HEK293 (cell line): ENCODE results near the gene HPS4.

Source experiments
- CTCF ChIA-PET: fragments of 350-600 bp; formaldehyde crosslinking; extraction: SDS; loops from one replicate; lab custom pipeline; 2021; ENCODE audit warnings: antibody characterized with exemption; lab: Yijun Ruan, JAX
- POLR2A ChIA-PET: fragments of 300-600 bp; formaldehyde crosslinking; extraction: SDS; loops from one replicate; lab custom pipeline; 2020; ENCODE audit warnings: antibody characterized with exemption, inconsistent platforms; lab: Yijun Ruan, JAX
- H3K27ac ChIP-seq: fragments of 200-500 bp; sonication (Bioruptor generic); 2 replicates; pipeline ENCODE4 v1.5.1; 2014; ENCODE audit warnings: low read depth, low read length, control low read depth, inconsistent platforms; ENCODE audit errors: extremely low read depth
- H3K36me3 ChIP-seq, 2 experiments: fragments of 200-500 bp in 1 of 2; sonication (Bioruptor generic) in 1 of 2; 1 replicate in 1 of 2; 2 replicates in 1 of 2; pipeline ENCODE4 v1.5.1; 2014 to 2017; ENCODE audit warnings: inconsistent platforms in 2 of 2, low read length in 2 of 2; ENCODE audit not compliant: control insufficient read depth in 2 of 2, insufficient read depth in 1 of 2
- H3K4me1 ChIP-seq: fragments of 200-500 bp; sonication (Bioruptor generic); 2 replicates; pipeline ENCODE4 v1.5.1; 2014; ENCODE audit warnings: mild to moderate bottlenecking, low read length, inconsistent platforms; ENCODE audit not compliant: control insufficient read depth, insufficient read depth
- H3K4me3 ChIP-seq: 2 replicates; pipeline ENCODE4 v1.5.1; 2011; ENCODE audit warnings: low read depth, mild to moderate bottlenecking, control low read depth, low read length, moderate library complexity
- H3K9me3 ChIP-seq: fragments of 200-500 bp; sonication (Bioruptor generic); 2 replicates; pipeline ENCODE4 v1.5.1; 2014; ENCODE audit warnings: low read depth, low read length, inconsistent platforms; ENCODE audit not compliant: control insufficient read depth, insufficient read depth
- BCL11B ChIP-seq: fragments of 450-650 bp; formaldehyde crosslinking; IDR thresholded peaks from 2 replicates; pipeline ENCODE4 v1.5.1; 2016; ENCODE audit warnings: low read depth, missing biosample characterization, missing genetic modification characterization
- GLIS1 ChIP-seq: fragments of 450-650 bp; formaldehyde crosslinking; IDR thresholded peaks from 2 replicates; pipeline ENCODE4 v1.5.1; 2016; ENCODE audit warnings: missing biosample characterization, missing genetic modification characterization
- HIC1 ChIP-seq: fragments of 450-650 bp; formaldehyde crosslinking; IDR thresholded peaks from 2 replicates; pipeline ENCODE4 v1.5.1; 2016; ENCODE audit warnings: missing biosample characterization, missing genetic modification characterization
- KLF1 ChIP-seq: fragments of 450-650 bp; formaldehyde crosslinking; IDR thresholded peaks from 2 replicates; pipeline ENCODE4 v1.5.1; 2016; ENCODE audit warnings: missing biosample characterization, missing genetic modification characterization
- MZF1 ChIP-seq: fragments of 450-650 bp; formaldehyde crosslinking; IDR thresholded peaks from 2 replicates; pipeline ENCODE4 v1.5.1; 2017; ENCODE audit warnings: missing biosample characterization, missing genetic modification characterization, borderline replicate concordance
- OVOL3 ChIP-seq: fragments of 450-650 bp; formaldehyde crosslinking; IDR thresholded peaks from 2 replicates; pipeline ENCODE4 v1.5.1; 2016; ENCODE audit warnings: missing biosample characterization, missing genetic modification characterization
- REST ChIP-seq: fragments of 450-650 bp; formaldehyde crosslinking; IDR thresholded peaks from 2 replicates; pipeline ENCODE4 v1.5.1; 2016; ENCODE audit warnings: missing biosample characterization, missing genetic modification characterization
- TCF7L2 ChIP-seq: IDR thresholded peaks from 2 replicates; pipeline ENCODE4 v1.6.1; 2011; ENCODE audit warnings: low read depth, mild to moderate bottlenecking, inconsistent platforms, low read length, moderate library complexity, borderline replicate concordance
- YY1 ChIP-seq: fragments of 450-650 bp; formaldehyde crosslinking; IDR thresholded peaks from 2 replicates; pipeline ENCODE4 v1.5.1; 2018; ENCODE audit warnings: missing biosample characterization, missing genetic modification characterization
- ZBTB8A ChIP-seq: fragments of 450-650 bp; formaldehyde crosslinking; IDR thresholded peaks from 2 replicates; pipeline ENCODE4 v1.5.1; 2016; ENCODE audit warnings: missing biosample characterization, missing genetic modification characterization
- ZFP69B ChIP-seq: fragments of 450-650 bp; formaldehyde crosslinking; IDR thresholded peaks from 2 replicates; pipeline ENCODE4 v1.5.1; 2016; ENCODE audit warnings: missing biosample characterization, missing genetic modification characterization
- ZNF24 ChIP-seq: fragments of 450-650 bp; formaldehyde crosslinking; IDR thresholded peaks from 2 replicates; pipeline ENCODE4 v1.5.1; 2016; ENCODE audit warnings: missing biosample characterization, missing genetic modification characterization
- ZNF324 ChIP-seq: fragments of 450-650 bp; formaldehyde crosslinking; IDR thresholded peaks from 2 replicates; pipeline ENCODE4 v1.5.1; 2016; ENCODE audit warnings: missing biosample characterization, missing genetic modification characterization
- ZNF335 ChIP-seq: fragments of 450-650 bp; formaldehyde crosslinking; conservative IDR thresholded peaks from 2 replicates; pipeline ENCODE4 v1.5.1; 2016; ENCODE audit warnings: missing biosample characterization, missing genetic modification characterization
- ZNF341 ChIP-seq: fragments of 450-650 bp; formaldehyde crosslinking; IDR thresholded peaks from 2 replicates; pipeline ENCODE4; 2016; ENCODE audit warnings: low read depth, missing biosample characterization, missing genetic modification characterization
- ZNF391 ChIP-seq: fragments of 450-650 bp; formaldehyde crosslinking; IDR thresholded peaks from 2 replicates; pipeline ENCODE4 v1.5.1; 2016; ENCODE audit warnings: low read depth, missing biosample characterization, missing genetic modification characterization, borderline replicate concordance
- ZNF600 ChIP-seq: fragments of 450-650 bp; formaldehyde crosslinking; IDR thresholded peaks from 2 replicates; pipeline ENCODE4 v1.5.1; 2016; ENCODE audit warnings: missing biosample characterization, missing genetic modification characterization
- ZNF664 ChIP-seq: fragments of 450-650 bp; formaldehyde crosslinking; IDR thresholded peaks from 2 replicates; pipeline ENCODE4 v1.5.1; 2016; ENCODE audit warnings: missing biosample characterization, missing genetic modification characterization
- ZNF677 ChIP-seq: fragments of 450-650 bp; IDR thresholded peaks from 2 replicates; pipeline ENCODE4 v1.5.0; 2018; ENCODE audit warnings: missing biosample characterization, mild to moderate bottlenecking, missing genetic modification characterization, moderate library complexity
- ZNF701 ChIP-seq: fragments of 450-650 bp; formaldehyde crosslinking; IDR thresholded peaks from 2 replicates; pipeline ENCODE4 v1.5.1; 2016; ENCODE audit warnings: missing biosample characterization, missing genetic modification characterization
- ZNF76 ChIP-seq: fragments of 450-650 bp; formaldehyde crosslinking; IDR thresholded peaks from 2 replicates; pipeline ENCODE4; 2016; ENCODE audit warnings: low read depth, missing biosample characterization, missing genetic modification characterization, borderline replicate concordance
- ZSCAN18 ChIP-seq: fragments of 450-650 bp; formaldehyde crosslinking; IDR thresholded peaks from 2 replicates; pipeline ENCODE4 v1.5.1; 2016; ENCODE audit warnings: missing biosample characterization, missing genetic modification characterization
- ZSCAN23 ChIP-seq: fragments of 450-650 bp; formaldehyde crosslinking; IDR thresholded peaks from 2 replicates; pipeline ENCODE4 v1.5.1; 2016; ENCODE audit warnings: missing biosample characterization, missing genetic modification characterization
- TF ChIP-seq, protein P1 (sequence below): IDR thresholded peaks from 2 replicates; pipeline ENCODE4 v1.6.1; 2011; ENCODE audit warnings: mild to moderate bottlenecking, low read depth, low read length, borderline replicate concordance

The HPS4 gene

GRCh38 chr22:26416670-26417276, 66.8 kb downstream of the HPS4 start:
- H3K27ac ChIP-seq = no peak overlapping the region
- H3K36me3 ChIP-seq = no peaks in the 10 kb centered on the region
- H3K4me1 ChIP-seq = no peaks in the 10 kb centered on the region
- no peaks in the 10 kb centered on the region for H3K9me3 ChIP-seq
- ChIA-PET POLR2A (interaction anchor here (0.8 to 1.9 kb wide), 3 partner anchors 12 to 67 kb away, joined by 3 to 10 read pairs (median 4); partner anchors contain the start of genes HPS4 and SRRD), CTCF (interaction anchor here (0.6 to 3.0 kb wide), 8 partner anchors 8 to 1583 kb away, joined by 3 to 18 read pairs (median 4); no protein-coding TSS in a partner anchor)
- H3K4me3 ChIP-seq = 0 out of 2 replicates have a peak overlapping the region, but pooled peaks have one; percentile 2
- TF ChIP-seq BCL11B (no peak), ZNF341 (tag by site-specific recombination) (no peak), ZNF600 (tag by site-specific recombination) (peak; percentile 64), ZNF324 (no peak), GLIS1 (tag by site-specific recombination) (0 out of 2 replicates have a peak, but pooled peaks have one; percentile 10), REST (tag by site-specific recombination) (peak; percentile 94), OVOL3 (no peak), ZSCAN18 (tag by site-specific recombination) (no peak), HIC1 (0 out of 2 replicates have a peak, but pooled peaks have one; percentile 26), ZNF24 (tag by site-specific recombination) (peak; percentile 45; the same call in 1 of the 2 replicates), KLF1 (no peak), ZNF391 (tag by site-specific recombination) (no peak), MZF1 (tag by site-specific recombination) (no peak), TCF7L2 (no peak), ZFP69B (no peak), ZNF677 (tag by site-specific recombination) (no peak), ZNF335 (peak; percentile 44; the same call in 1 of the 2 replicates), YY1 (tag by site-specific recombination) (no peak), ZNF76 (tag by site-specific recombination) (no peak), ZNF701 (no peak), ZBTB8A (tag by site-specific recombination) (no peak), ZSCAN23 (tag by site-specific recombination) (no peak), ZNF664 (tag by site-specific recombination) (no peak)
- TF ChIP-seq, protein P1, sequence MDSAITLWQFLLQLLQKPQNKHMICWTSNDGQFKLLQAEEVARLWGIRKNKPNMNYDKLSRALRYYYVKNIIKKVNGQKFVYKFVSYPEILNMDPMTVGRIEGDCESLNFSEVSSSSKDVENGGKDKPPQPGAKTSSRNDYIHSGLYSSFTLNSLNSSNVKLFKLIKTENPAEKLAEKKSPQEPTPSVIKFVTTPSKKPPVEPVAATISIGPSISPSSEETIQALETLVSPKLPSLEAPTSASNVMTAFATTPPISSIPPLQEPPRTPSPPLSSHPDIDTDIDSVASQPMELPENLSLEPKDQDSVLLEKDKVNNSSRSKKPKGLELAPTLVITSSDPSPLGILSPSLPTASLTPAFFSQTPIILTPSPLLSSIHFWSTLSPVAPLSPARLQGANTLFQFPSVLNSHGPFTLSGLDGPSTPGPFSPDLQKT = no peak
